ENCODE data around the gene MTMR4. TPM values are rescaled to one million over a fixed set of nuclear protein-coding genes. Genes with fewer than 3 reads are reported as not detected.

The MTMR4 gene
- total and polyA plus RNA-seq, 4 donors, result 17.2 to 70.1 (median 29.9) TPM

- peak overlapping the region; percentile 62 to 98 for H3K9ac ChIP-seq (ENCODE audit: low read depth in 1 of 2, low read length in 2 of 2)
- peak overlapping the region; percentile 85 to 96 for H3K27ac ChIP-seq (ENCODE audit: low read depth in 1 of 2, low read length in 2 of 2)
- peaks cover 0 to 2% (median 2%) of the 10 kb centered on the region in 4 donors for H3K36me3 ChIP-seq (ENCODE audit: control insufficient read depth in 4 of 4, insufficient read depth in 3 of 4, low read depth in 1 of 4, low read length in 3 of 4)
- TF ChIP-seq JUND (IDR thresholded peaks at IDR 0.05) (peak in 1 of 2 donors; percentile 87), SP1 (IDR thresholded peaks at IDR 0.05) (no peak)
- no peaks in the 10 kb centered on the region for H3K27me3 ChIP-seq (ENCODE audit: control insufficient read depth in 4 of 4, insufficient read depth in 4 of 4, low read length in 3 of 4)
- no peaks in the 10 kb centered on the region for H3K9me3 ChIP-seq (ENCODE audit: control insufficient read depth in 4 of 4, low read length in 3 of 4)
- no peak for DNase-seq (ENCODE audit: low spot score)
- H3K4me3 ChIP-seq (ENCODE audit: low read depth in 1 of 3, low read length in 3 of 3), result peak overlapping the region; percentile 51 to 87 (median 68)
- H3K4me1 ChIP-seq (ENCODE audit: control insufficient read depth in 4 of 4, insufficient read depth in 4 of 4, low read length in 3 of 4), result peaks cover 3 to 57% (median 42%) of the 10 kb centered on the region in 4 donors
- under 1% methylated on average over 27 of the region's 27 CpGs for WGBS
Observed at GRCh38 chr17:58517378-58517927, 3.0 kb upstream of the MTMR4 start.

- peak; percentile 66 for DNase-seq (ENCODE audit: low spot score)
- H3K27me3 ChIP-seq (ENCODE audit: control insufficient read depth in 4 of 4, insufficient read depth in 4 of 4, low read length in 3 of 4), result no peaks in the 10 kb centered on the region
- 11% methylated on average over 2 of the region's 2 CpGs for WGBS
- H3K4me1 ChIP-seq (ENCODE audit: control insufficient read depth in 4 of 4, insufficient read depth in 4 of 4, low read length in 3 of 4), result peaks cover 3 to 58% (median 43%) of the 10 kb centered on the region in 4 donors
- H3K36me3 ChIP-seq (ENCODE audit: control insufficient read depth in 4 of 4, insufficient read depth in 3 of 4, low read depth in 1 of 4, low read length in 3 of 4), result peaks cover 0 to 7% (median 4%) of the 10 kb centered on the region in 4 donors
- no peaks in the 10 kb centered on the region for H3K9me3 ChIP-seq (ENCODE audit: control insufficient read depth in 4 of 4, low read length in 3 of 4)
- H3K4me3 ChIP-seq (ENCODE audit: low read depth in 1 of 3, low read length in 3 of 3), result peak overlapping the region; percentile 54 to 87 (median 68)
- peak overlapping the region; percentile 62 to 98 for H3K9ac ChIP-seq (ENCODE audit: low read depth in 1 of 2, low read length in 2 of 2)
- H3K27ac ChIP-seq (ENCODE audit: low read depth in 1 of 2, low read length in 2 of 2), result peak overlapping the region; percentile 85 to 96
- peak; percentile 63 for TF ChIP-seq YY1 (IDR thresholded peaks at IDR 0.05)
- peak; percentile 74 to 78 for TF ChIP-seq RXRA (IDR thresholded peaks at IDR 0.05)
- peak; percentile 49 for TF ChIP-seq MAX (IDR thresholded peaks at IDR 0.05)
- TF ChIP-seq, protein P1, sequence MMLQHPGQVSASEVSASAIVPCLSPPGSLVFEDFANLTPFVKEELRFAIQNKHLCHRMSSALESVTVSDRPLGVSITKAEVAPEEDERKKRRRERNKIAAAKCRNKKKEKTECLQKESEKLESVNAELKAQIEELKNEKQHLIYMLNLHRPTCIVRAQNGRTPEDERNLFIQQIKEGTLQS (IDR thresholded peaks at IDR 0.05), result no peak
- TF ChIP-seq SP1 (IDR thresholded peaks at IDR 0.05), result peak; percentile 85
- TF ChIP-seq HNF4A (conservative IDR thresholded peaks at IDR 0.05), result peak; percentile 95 to 96
- TF ChIP-seq REST (IDR thresholded peaks at IDR 0.05), result no peak
- TF ChIP-seq JUND (IDR thresholded peaks at IDR 0.05), result no peak
- TF ChIP-seq, protein P2, sequence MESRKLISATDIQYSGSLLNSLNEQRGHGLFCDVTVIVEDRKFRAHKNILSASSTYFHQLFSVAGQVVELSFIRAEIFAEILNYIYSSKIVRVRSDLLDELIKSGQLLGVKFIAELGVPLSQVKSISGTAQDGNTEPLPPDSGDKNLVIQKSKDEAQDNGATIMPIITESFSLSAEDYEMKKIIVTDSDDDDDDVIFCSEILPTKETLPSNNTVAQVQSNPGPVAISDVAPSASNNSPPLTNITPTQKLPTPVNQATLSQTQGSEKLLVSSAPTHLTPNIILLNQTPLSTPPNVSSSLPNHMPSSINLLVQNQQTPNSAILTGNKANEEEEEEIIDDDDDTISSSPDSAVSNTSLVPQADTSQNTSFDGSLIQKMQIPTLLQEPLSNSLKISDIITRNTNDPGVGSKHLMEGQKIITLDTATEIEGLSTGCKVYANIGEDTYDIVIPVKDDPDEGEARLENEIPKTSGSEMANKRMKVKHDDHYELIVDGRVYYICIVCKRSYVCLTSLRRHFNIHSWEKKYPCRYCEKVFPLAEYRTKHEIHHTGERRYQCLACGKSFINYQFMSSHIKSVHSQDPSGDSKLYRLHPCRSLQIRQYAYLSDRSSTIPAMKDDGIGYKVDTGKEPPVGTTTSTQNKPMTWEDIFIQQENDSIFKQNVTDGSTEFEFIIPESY (IDR thresholded peaks at IDR 0.05), result peak; percentile 30
- peak; percentile 43 for TF ChIP-seq FOXA1 (IDR thresholded peaks at IDR 0.05)
- no peak for TF ChIP-seq GABPA (IDR thresholded peaks at IDR 0.05 in 1 of 2, conservative IDR thresholded peaks at IDR 0.05 in 1 of 2)
- TF ChIP-seq, protein P3, sequence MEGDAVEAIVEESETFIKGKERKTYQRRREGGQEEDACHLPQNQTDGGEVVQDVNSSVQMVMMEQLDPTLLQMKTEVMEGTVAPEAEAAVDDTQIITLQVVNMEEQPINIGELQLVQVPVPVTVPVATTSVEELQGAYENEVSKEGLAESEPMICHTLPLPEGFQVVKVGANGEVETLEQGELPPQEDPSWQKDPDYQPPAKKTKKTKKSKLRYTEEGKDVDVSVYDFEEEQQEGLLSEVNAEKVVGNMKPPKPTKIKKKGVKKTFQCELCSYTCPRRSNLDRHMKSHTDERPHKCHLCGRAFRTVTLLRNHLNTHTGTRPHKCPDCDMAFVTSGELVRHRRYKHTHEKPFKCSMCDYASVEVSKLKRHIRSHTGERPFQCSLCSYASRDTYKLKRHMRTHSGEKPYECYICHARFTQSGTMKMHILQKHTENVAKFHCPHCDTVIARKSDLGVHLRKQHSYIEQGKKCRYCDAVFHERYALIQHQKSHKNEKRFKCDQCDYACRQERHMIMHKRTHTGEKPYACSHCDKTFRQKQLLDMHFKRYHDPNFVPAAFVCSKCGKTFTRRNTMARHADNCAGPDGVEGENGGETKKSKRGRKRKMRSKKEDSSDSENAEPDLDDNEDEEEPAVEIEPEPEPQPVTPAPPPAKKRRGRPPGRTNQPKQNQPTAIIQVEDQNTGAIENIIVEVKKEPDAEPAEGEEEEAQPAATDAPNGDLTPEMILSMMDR (IDR thresholded peaks at IDR 0.05; ENCODE audit: low read depth, low read length, missing input control), result no peak
- no peak for TF ChIP-seq EGR1 (IDR thresholded peaks at IDR 0.05; ENCODE audit: low read depth in 2 of 2)
- no peak for TF ChIP-seq NR2F2 (IDR thresholded peaks at IDR 0.05)
- no peak for TF ChIP-seq TAF1 (conservative IDR thresholded peaks at IDR 0.05)
- TF ChIP-seq HNF4G (IDR thresholded peaks at IDR 0.05), result peak; percentile 85
- TF ChIP-seq FOXA2 (IDR thresholded peaks at IDR 0.05), result no peak
- peak in 1 of 2 donors; percentile 14 for TF ChIP-seq RAD21 (IDR thresholded peaks at IDR 0.05)
Observed at GRCh38 chr17:58516644-58517377, 2.4 kb upstream of the MTMR4 start.
